DOHH2 (cell line): ENCODE results near the gene PSMA8.

Source experiments
- H3F3A ChIP-seq: fragments of 200-600 bp; sonication (generic), shearing (Covaris generic); 2 replicates; pipeline ENCODE4 v1.6.0; 2016; ENCODE audit warnings: antibody characterized with exemption, mild to moderate bottlenecking; ENCODE audit not compliant: control insufficient read depth, insufficient read depth
- H3K27ac ChIP-seq: fragments of 200-600 bp; sonication (generic); 2 replicates; pipeline ENCODE4 v1.5.1; 2014; ENCODE audit warnings: low read depth, mild to moderate bottlenecking, low read length, moderate library complexity
- H3K27me3 ChIP-seq: fragments of 200-600 bp; sonication (generic); 2 replicates; pipeline ENCODE4 v1.6.1; 2014; ENCODE audit warnings: mild to moderate bottlenecking, low read length, mixed read lengths; ENCODE audit not compliant: control insufficient read depth
- H3K36me3 ChIP-seq: fragments of 200-600 bp; sonication (generic); 2 replicates; pipeline ENCODE4 v1.6.1; 2014; ENCODE audit warnings: mild to moderate bottlenecking, low read length, moderate library complexity, mixed read lengths; ENCODE audit not compliant: control insufficient read depth
- H3K4me1 ChIP-seq: fragments of 200-600 bp; sonication (generic); 2 replicates; pipeline ENCODE4 v1.6.1; 2014; ENCODE audit warnings: mild to moderate bottlenecking, low read length, mixed read lengths; ENCODE audit not compliant: control insufficient read depth
- H3K4me2 ChIP-seq: fragments of 200-600 bp; sonication (generic); 2 replicates; pipeline ENCODE4 v1.6.0; 2014; ENCODE audit warnings: mild to moderate bottlenecking, low read length, moderate library complexity
- H3K4me3 ChIP-seq: fragments of 200-600 bp; sonication (generic); 2 replicates; pipeline ENCODE4 v1.5.1; 2014; ENCODE audit warnings: mild to moderate bottlenecking, low read length, mixed read lengths
- H3K79me2 ChIP-seq: fragments of 200-600 bp; sonication (generic); 2 replicates; pipeline ENCODE4 v1.6.1; 2014; ENCODE audit warnings: mild to moderate bottlenecking, low read length, mixed read lengths; ENCODE audit not compliant: control insufficient read depth
- H3K9me2 ChIP-seq: fragments of 200-600 bp; sonication (generic); replicated peaks from 2 replicates; pipeline ENCODE4 v1.6.1; 2014; ENCODE audit warnings: mild to moderate bottlenecking, low read length, mixed read lengths; ENCODE audit not compliant: control insufficient read depth
- H3K9me3 ChIP-seq: fragments of 200-600 bp; sonication (generic); 2 replicates; pipeline ENCODE4 v1.6.1; 2014; ENCODE audit warnings: antibody characterized with exemption, low read length, mixed read lengths; ENCODE audit not compliant: control insufficient read depth, insufficient read depth
- H4K20me1 ChIP-seq: fragments of 200-600 bp; sonication (generic); 2 replicates; pipeline ENCODE4 v1.6.0; 2014; ENCODE audit warnings: low read depth, mild to moderate bottlenecking, antibody characterized with exemption, low read length, moderate library complexity; ENCODE audit not compliant: control insufficient read depth, insufficient read depth
- CTCF ChIP-seq: fragments of 200-600 bp; sonication (generic); IDR thresholded peaks from one replicate; pipeline ENCODE4 v1.5.1; 2014; ENCODE audit warnings: antibody characterized with exemption, mild to moderate bottlenecking, low read depth, low read length; ENCODE audit not compliant: poor library complexity, severe bottlenecking
- EZH2phosphoT487 ChIP-seq: fragments of 200-600 bp; sonication (generic); IDR thresholded peaks from 2 replicates; pipeline ENCODE4 v1.6.1; 2017; ENCODE audit warnings: borderline replicate concordance, mild to moderate bottlenecking, antibody characterized with exemption, low read length, moderate library complexity, mixed read lengths

Gene PSMA8

DNA sequence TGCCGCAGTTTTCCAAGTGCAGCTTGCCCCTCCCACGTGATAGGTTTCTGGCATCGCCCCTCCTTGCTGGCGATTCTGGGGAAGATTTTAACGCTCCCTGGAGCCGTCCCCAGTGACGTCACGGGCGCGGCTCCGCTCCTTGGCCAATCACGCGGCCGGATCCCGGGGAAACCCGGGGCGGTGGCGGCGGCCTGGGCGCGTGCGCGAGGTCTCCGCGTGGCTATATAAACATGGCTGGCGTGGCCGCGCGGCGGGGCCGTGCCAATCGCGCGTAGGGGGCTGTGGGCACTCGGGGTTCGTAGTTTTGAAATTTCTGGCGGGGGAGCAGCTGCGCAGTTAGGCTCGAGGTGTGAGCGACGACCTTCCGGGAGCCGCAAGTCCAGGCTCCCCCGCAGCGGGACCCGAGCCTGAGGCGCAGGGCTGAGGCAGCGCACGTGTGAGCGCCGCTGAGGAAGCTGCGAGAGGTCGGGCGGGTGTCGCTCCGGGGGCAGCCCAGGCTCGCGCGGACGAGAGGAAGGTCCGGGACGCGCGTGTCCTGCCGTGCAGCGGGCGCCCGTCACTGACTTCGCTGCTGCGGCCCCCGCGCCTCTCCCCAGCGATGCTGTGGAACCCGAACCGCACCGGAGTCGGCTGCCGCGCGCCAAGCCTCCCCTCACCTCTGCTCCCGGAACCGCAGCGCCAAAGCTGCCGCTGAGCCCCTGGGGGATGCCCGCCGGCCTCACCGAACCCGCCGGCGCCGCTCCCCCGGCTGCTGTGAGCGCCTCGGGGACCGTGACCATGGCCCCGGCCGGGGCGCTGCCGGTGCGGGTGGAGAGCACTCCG, 92.8 kb downstream of the PSMA8 start, which contains the start of gene TAF4B:
TAF4B (plus strand) TSS at position 217 of the 822 bp plus-strand sequence; CDS start at position 706, 489 bp downstream.
- Histone ChIP-seq H3K27me3 (no peaks in the 10 kb centered on the region), H3K4me1 (peaks cover 38% of the 10 kb centered on the region), H3K4me3 (peak within 1 kb of the TSS; percentile 81), H3K36me3 (peaks cover 14% of the 10 kb centered on the region), H4K20me1 (no peaks in the 10 kb centered on the region), H3K27ac (peak within 1 kb of the TSS; percentile 64), H3K9me3 (no peaks in the 10 kb centered on the region; the same call in 1 of the 2 replicates), H3K4me2 (peak within 1 kb of the TSS; percentile 79), H3K9me2 (no peaks in the 10 kb centered on the region), H3K79me2 (peaks cover 50% of the 10 kb centered on the region), H3F3A (no peaks in the 10 kb centered on the region)
- TF ChIP-seq CTCF (no peak), EZH2phosphoT487 (no peak)

DNA sequence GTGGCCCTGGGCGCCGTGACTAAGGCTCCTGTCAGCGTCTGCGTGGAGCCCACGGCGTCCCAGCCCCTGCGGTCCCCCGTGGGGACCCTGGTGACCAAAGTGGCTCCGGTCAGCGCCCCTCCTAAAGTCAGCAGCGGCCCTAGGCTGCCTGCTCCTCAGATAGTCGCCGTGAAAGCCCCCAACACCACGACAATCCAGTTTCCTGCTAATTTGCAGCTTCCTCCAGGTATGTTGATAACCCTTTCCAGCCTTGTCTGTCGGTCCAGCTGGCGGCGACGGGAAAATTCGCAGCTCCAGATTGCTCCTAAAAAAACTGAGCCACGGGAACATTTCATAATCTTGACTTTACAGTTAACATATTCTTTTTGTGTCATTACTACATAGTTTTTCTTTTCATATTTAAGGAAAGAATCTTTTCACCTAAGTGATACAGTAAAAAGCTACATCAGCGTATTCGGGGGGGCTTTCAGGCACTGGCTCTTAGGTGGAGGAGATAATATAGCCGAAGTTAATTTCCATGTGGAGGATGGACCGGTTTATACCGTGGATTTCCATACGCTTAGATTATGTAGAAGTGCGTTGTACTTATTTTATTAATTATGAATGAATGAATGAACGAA, 93.5 kb downstream of the PSMA8 start:
- no peak for TF ChIP-seq CTCF
- TF ChIP-seq EZH2phosphoT487: no peak
- Histone ChIP-seq H3F3A (no peaks in the 10 kb centered on the region), H3K27me3 (no peaks in the 10 kb centered on the region), H3K4me2 (peak overlapping the region; percentile 79), H3K4me3 (peak overlapping the region; percentile 81), H3K9me2 (no peaks in the 10 kb centered on the region), H3K27ac (peak overlapping the region; percentile 64), H4K20me1 (no peaks in the 10 kb centered on the region), H3K9me3 (peaks cover 5% of the 10 kb centered on the region), H3K4me1 (peaks cover 36% of the 10 kb centered on the region), H3K36me3 (peaks cover 21% of the 10 kb centered on the region), H3K79me2 (peaks cover 57% of the 10 kb centered on the region)

DNA sequence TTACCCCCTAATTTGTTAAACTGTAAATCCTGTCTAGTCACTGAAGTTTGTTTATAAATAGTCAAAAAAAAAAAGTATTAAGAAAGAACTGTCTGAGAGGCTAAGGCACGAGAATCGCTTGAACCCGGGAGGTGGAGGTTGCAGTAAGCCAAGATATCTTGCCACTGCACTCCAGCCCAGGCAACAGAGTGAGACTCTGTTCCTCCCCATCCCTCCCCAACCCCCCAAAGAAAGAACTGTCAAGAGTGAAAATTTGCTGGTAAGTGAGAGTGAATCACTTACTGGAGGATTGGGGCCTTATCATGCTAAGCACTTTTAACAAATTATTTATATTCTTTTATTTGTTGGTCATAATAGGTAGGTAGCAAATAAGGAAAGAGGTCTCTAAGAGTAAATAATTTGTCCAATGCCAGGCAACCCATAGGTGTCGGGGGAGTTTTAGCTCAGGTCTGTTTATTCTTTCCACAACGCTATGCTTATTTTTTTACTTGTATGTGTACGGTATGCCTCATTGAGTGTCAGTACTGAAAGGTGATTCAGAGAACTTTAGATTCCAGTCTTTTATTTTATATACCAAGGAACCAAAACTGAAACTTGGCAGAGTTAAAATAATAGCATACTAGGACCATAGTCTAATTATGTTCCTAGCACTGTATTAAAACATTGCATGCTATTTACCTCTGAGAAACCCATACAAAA, 95.0 kb downstream of the PSMA8 start:
- Histone ChIP-seq H3F3A (no peaks in the 10 kb centered on the region), H4K20me1 (no peaks in the 10 kb centered on the region), H3K79me2 (peaks cover 73% of the 10 kb centered on the region), H3K9me2 (no peaks in the 10 kb centered on the region), H3K4me3 (peak overlapping the region; percentile 81), H3K4me2 (peak overlapping the region; percentile 79), H3K36me3 (peaks cover 22% of the 10 kb centered on the region), H3K9me3 (peaks cover 5% of the 10 kb centered on the region), H3K27me3 (no peaks in the 10 kb centered on the region), H3K4me1 (peaks cover 24% of the 10 kb centered on the region), H3K27ac (no peak overlapping the region)
- no peak for TF ChIP-seq CTCF
- TF ChIP-seq EZH2phosphoT487: no peak
